Nephron (organoid): ENCODE measurements around the gene RAP1GAP.
A peak's percentile ranks its signal among the peaks of the same experiment; 100 is the strongest.

ENCODE experiments used
- H3K27ac Mint-ChIP-seq, 3 experiments: 2 replicates each; pipeline ENCODE4 v1.8.0; 2020; ENCODE audit warnings: mixed read lengths in 3 of 3, mild to moderate bottlenecking in 2 of 3, moderate library complexity in 1 of 3
- H3K27me3 Mint-ChIP-seq: 2 replicates; pipeline ENCODE4 v1.8.0; 2021; ENCODE audit warnings: low read depth, mild to moderate bottlenecking, moderate library complexity, mixed read lengths
- H3K36me3 Mint-ChIP-seq: 2 replicates; pipeline ENCODE4 v1.8.0; 2020; ENCODE audit warnings: low read depth, mixed read lengths
- H3K4me1 Mint-ChIP-seq: 2 replicates; pipeline ENCODE4 v1.8.0; 2020; ENCODE audit warnings: mixed read lengths
- H3K4me3 Mint-ChIP-seq, 3 experiments: 2 replicates each; pipeline ENCODE4 v1.8.0; 2020; ENCODE audit warnings: mild to moderate bottlenecking in 3 of 3, mixed read lengths in 3 of 3, moderate library complexity in 2 of 3
- H3K9me3 Mint-ChIP-seq: 2 replicates; pipeline ENCODE4 v1.8.0; 2020; ENCODE audit warnings: mixed read lengths
- TF ChIP-seq, protein P1 (sequence below), 3 experiments: fragments of 200-600 bp; sonication (generic); IDR thresholded peaks; one replicate each; pipeline ENCODE4 v1.5.0; 2021; ENCODE audit warnings: antibody characterized with exemption in 3 of 3; ENCODE audit not compliant: unreplicated experiment in 3 of 3

The RAP1GAP gene

DNA sequence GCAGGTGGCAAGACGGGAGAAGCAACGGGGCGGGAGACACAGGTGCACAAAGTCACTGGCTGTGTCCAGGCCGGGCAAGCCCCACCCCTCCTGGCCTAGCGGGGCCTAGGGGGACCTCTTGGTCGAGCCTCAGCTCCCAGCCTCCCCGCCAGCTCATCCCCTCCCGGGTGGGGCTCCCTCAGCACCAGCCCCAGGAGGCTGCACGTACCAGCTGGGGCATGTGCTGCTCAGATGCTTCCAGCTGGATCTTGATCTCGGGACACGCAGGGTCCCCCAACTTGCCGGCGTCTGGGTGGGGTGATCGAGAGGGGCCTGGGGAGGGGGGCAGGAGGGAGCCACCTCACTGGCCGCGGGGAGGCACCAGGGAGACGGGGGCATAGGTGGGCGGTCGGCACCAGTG, 71.4 kb downstream of the RAP1GAP start:
- TF ChIP-seq, protein P1, sequence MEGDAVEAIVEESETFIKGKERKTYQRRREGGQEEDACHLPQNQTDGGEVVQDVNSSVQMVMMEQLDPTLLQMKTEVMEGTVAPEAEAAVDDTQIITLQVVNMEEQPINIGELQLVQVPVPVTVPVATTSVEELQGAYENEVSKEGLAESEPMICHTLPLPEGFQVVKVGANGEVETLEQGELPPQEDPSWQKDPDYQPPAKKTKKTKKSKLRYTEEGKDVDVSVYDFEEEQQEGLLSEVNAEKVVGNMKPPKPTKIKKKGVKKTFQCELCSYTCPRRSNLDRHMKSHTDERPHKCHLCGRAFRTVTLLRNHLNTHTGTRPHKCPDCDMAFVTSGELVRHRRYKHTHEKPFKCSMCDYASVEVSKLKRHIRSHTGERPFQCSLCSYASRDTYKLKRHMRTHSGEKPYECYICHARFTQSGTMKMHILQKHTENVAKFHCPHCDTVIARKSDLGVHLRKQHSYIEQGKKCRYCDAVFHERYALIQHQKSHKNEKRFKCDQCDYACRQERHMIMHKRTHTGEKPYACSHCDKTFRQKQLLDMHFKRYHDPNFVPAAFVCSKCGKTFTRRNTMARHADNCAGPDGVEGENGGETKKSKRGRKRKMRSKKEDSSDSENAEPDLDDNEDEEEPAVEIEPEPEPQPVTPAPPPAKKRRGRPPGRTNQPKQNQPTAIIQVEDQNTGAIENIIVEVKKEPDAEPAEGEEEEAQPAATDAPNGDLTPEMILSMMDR (IDR thresholded peaks at IDR 0.05; ENCODE audit: unreplicated experiment in 3 of 3): no peak
- Mint-ChIP-seq H3K27me3 (peaks cover 16% of the 10 kb centered on the region), H3K9me3 (no peaks in the 10 kb centered on the region), H3K27ac (no peak overlapping the region), H3K4me3 (no peak overlapping the region), H3K4me1 (no peaks in the 10 kb centered on the region), H3K36me3 (no peaks in the 10 kb centered on the region)

DNA sequence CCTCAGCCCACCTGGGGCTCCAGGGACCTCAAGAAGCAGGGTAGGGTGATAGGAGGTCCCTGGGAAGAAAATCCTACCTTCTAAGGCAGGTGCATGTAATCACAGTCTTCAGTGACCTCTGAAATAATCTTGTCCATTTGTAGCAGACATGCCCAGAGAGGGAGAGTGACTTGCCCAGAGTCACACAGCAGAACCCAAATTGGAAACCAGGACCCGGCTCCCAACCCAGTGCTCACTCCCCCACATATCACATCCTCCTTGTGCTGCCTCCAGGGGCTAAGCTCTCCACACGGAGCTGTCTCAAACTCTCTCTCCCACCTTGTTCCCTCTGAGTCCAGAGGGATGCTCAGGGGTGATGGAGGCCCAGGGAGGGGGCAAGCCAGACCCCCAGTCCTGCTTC, 72.5 kb downstream of the RAP1GAP start:
- TF ChIP-seq, protein P1 (IDR thresholded peaks at IDR 0.05; ENCODE audit: unreplicated experiment in 3 of 3): no peak
- no peak overlapping the region for H3K4me3 Mint-ChIP-seq

DNA sequence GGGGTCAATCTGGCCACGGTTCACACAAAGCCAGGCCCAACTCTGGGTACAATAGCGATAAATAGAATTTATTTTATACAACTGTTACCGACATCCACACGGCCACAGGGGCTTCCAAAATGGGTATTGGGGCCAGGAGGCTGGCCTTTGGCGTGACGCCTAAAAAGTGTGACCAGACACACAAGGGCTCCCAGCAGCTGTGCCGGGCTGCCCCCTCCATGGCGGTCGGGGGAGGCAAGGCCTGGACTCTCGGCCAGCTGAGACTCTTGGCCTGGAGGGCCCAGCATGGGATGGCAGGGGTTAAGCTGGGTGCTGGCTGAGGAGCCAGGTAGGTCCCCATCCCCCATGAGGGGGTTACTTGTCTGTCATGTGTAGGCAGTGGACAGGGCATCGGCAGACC, 73.0 kb downstream of the RAP1GAP start:
- no peaks in the 10 kb centered on the region for H3K9me3 Mint-ChIP-seq
- no peak overlapping the region for H3K27ac Mint-ChIP-seq
- peaks cover 23% of the 10 kb centered on the region for H3K27me3 Mint-ChIP-seq
- no peak overlapping the region for H3K4me3 Mint-ChIP-seq
- no peaks in the 10 kb centered on the region for H3K36me3 Mint-ChIP-seq
- TF ChIP-seq, protein P1 (IDR thresholded peaks at IDR 0.05; ENCODE audit: unreplicated experiment in 3 of 3): no peak
- no peaks in the 10 kb centered on the region for H3K4me1 Mint-ChIP-seq

More for the DNA sequence above, 72.5 kb downstream of the RAP1GAP start:
- no peaks in the 10 kb centered on the region for H3K9me3 Mint-ChIP-seq
- no peaks in the 10 kb centered on the region for H3K36me3 Mint-ChIP-seq
- H3K27ac Mint-ChIP-seq: no peak overlapping the region
- peaks cover 24% of the 10 kb centered on the region for H3K27me3 Mint-ChIP-seq
- H3K4me1 Mint-ChIP-seq: no peaks in the 10 kb centered on the region

DNA sequence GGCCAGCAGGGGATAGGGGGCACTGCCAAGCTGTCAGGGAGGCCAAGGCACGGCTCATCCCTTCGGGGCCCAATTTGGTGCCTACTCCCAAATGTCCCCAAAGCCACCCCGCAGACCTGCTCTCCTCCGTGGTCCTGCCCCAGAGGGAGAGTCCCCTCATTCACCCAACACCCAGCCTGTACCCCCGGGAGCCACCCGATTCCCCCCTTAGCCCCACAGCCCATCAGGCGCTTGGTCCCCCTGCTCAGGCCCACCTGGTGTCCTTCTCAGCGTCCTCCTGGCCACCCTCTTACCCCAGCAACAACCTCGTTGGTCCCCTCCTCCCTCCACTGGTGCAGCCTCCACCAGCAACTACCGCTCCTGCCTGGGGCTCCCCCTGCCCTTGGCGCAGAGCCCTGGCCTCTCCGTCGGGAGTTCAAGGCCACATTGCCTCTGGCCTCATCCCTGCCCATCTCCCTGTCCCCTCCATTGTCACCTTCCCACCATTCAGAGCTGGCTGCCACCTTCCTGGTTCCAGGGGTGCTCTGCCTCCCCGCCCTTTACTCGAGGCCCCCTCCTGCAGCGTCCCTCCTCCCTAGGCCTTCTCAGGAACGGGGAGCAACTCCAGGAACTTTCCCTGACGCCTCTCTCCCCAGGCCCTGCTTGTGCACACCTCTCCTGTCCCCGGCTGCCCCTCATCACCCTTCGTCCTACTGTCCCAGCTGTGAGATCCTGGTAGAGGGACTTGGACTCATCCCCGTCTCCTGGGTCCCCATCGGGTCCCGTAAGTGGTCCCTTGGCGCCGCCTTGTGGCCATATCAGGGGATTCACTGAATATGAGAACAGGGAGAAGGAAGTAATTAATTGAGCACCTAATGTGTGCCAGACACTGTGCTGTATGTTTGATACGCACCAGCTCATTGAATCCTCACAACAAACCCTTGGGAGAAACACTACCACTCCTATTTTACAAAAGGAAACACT, 73.9 kb downstream of the RAP1GAP start:
- peaks cover 26% of the 10 kb centered on the region for H3K27me3 Mint-ChIP-seq
- no peak overlapping the region for H3K4me3 Mint-ChIP-seq
- H3K9me3 Mint-ChIP-seq: no peaks in the 10 kb centered on the region
- H3K4me1 Mint-ChIP-seq: peaks cover 6% of the 10 kb centered on the region
- no peak overlapping the region for H3K27ac Mint-ChIP-seq
- TF ChIP-seq, protein P1 (IDR thresholded peaks at IDR 0.05; ENCODE audit: unreplicated experiment in 3 of 3): peak; percentile 49 to 58 (median 55)
- no peaks in the 10 kb centered on the region for H3K36me3 Mint-ChIP-seq

DNA sequence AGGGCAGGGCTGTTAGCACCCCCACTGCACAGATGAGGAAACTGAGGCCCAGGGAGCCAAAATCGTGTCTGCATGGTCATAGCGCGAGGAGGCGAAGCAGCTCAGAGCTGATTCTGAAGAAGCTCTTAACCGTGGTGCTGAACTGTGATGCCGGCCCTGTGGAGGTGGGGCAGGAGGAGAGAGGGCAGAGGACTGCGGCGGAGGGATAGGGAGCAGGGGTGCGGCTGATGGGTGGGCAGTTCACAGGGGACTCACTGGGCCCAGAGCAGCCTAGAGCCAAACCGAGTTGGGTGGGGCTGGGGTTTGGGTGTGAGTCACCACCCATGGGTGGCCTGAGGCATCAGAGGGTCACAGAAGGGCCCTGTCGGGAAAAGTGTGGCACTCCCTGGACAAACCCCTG, 74.7 kb downstream of the RAP1GAP start:
- H3K4me1 Mint-ChIP-seq: peaks cover 6% of the 10 kb centered on the region
- H3K27me3 Mint-ChIP-seq: peaks cover 21% of the 10 kb centered on the region
- no peak overlapping the region for H3K4me3 Mint-ChIP-seq
- H3K36me3 Mint-ChIP-seq: no peaks in the 10 kb centered on the region
- H3K27ac Mint-ChIP-seq: no peak overlapping the region
- TF ChIP-seq, protein P1 (IDR thresholded peaks at IDR 0.05; ENCODE audit: unreplicated experiment in 3 of 3): no peak
- no peaks in the 10 kb centered on the region for H3K9me3 Mint-ChIP-seq

DNA sequence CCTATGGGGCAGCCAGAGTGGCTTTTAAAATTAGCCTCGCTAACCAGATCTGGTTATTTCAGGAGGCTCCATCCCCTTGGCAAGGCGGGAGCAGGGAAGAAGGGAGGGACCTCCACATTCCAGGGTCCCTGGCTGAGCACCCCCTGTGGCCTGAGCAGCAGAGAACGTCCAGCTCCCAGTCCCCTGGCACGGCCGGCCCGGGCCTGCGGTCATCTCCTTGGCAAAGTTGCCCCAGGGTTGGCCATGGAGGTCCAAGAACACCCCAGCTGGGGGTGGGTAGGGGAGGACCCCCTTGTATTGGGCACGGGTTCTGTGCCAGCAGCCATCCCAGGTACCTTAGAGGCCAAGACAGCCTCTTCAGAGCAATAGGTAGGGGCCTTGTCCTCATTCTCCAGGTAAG, 75.9 kb downstream of the RAP1GAP start:
- Mint-ChIP-seq H3K36me3 (no peaks in the 10 kb centered on the region), H3K9me3 (no peaks in the 10 kb centered on the region), H3K27ac (no peak overlapping the region), H3K4me1 (peaks cover 12% of the 10 kb centered on the region), H3K4me3 (no peak overlapping the region), H3K27me3 (peaks cover 31% of the 10 kb centered on the region)
- TF ChIP-seq, protein P1 (IDR thresholded peaks at IDR 0.05; ENCODE audit: unreplicated experiment in 3 of 3): no peak
